Neuron (in vitro differentiated cells): Measurements from ENCODE around the gene NFX1.

Source experiments
- H2AFZ ChIP-seq: one replicate; pipeline ENCODE4 v1.6.1; 2013; ENCODE audit warnings: low read depth, mild to moderate bottlenecking, inconsistent platforms, low read length, moderate library complexity
- H3K27me3 ChIP-seq: one replicate; pipeline ENCODE4 v1.6.1; 2013; ENCODE audit warnings: low read length; ENCODE audit not compliant: insufficient read depth
- H3K36me3 ChIP-seq: one replicate; pipeline ENCODE4 v1.6.1; 2013; ENCODE audit warnings: low read length; ENCODE audit not compliant: insufficient read depth
- H3K4me1 ChIP-seq: one replicate; pipeline ENCODE4 v1.6.1; 2013; ENCODE audit warnings: low read length; ENCODE audit not compliant: insufficient read depth
- H3K4me3 ChIP-seq: 2 replicates; pipeline ENCODE4 v1.5.1; 2013; ENCODE audit warnings: mild to moderate bottlenecking, low read length, moderate library complexity
- H3K9me3 ChIP-seq: one replicate; pipeline ENCODE4 v1.6.1; 2013; ENCODE audit warnings: low read length

The NFX1 gene

GRCh38 chr9:33419708-33420303 is 129.5 kb downstream of the NFX1 start:
- no peak overlapping the region for H2AFZ ChIP-seq
- H3K9me3 ChIP-seq: no peaks in the 10 kb centered on the region
- no peak overlapping the region for H3K4me3 ChIP-seq
- no peaks in the 10 kb centered on the region for H3K4me1 ChIP-seq
- peaks cover 4% of the 10 kb centered on the region for H3K27me3 ChIP-seq
- no peaks in the 10 kb centered on the region for H3K36me3 ChIP-seq
